NT2/D1 (cell line): ENCODE measurements around the gene ANKRD66.
A peak's percentile ranks its signal among the peaks of the same experiment; 100 is the strongest.

Experiments
- DNase-seq: peaks from one replicate; pipeline ENCODE4 v3.0.0-alpha.2; 2011; ENCODE audit warnings: low read depth, low spot score
- H3K27me3 ChIP-seq: 2 replicates; pipeline ENCODE4 v1.6.0; 2011; ENCODE audit warnings: mild to moderate bottlenecking; ENCODE audit not compliant: insufficient read length, insufficient read depth
- H3K36me3 ChIP-seq: 2 replicates; pipeline ENCODE4 v1.6.1; 2011; ENCODE audit warnings: mild to moderate bottlenecking, low read length, mixed read lengths; ENCODE audit not compliant: insufficient read depth, insufficient read length
- H3K4me1 ChIP-seq: 2 replicates; pipeline ENCODE4 v1.5.1; 2011; ENCODE audit not compliant: insufficient read depth, insufficient read length
- H3K4me3 ChIP-seq: 2 replicates; pipeline ENCODE4 v1.5.1; 2011; ENCODE audit warnings: low read depth; ENCODE audit not compliant: insufficient read length
- H3K9ac ChIP-seq: 2 replicates; pipeline ENCODE4 v1.6.0; 2011; ENCODE audit warnings: low read depth; ENCODE audit not compliant: insufficient read length
- H3K9me3 ChIP-seq: 2 replicates; pipeline ENCODE4 v1.5.1; 2011; ENCODE audit warnings: mild to moderate bottlenecking, low read length; ENCODE audit not compliant: insufficient read depth
- SUZ12 ChIP-seq: IDR thresholded peaks from 2 replicates; pipeline ENCODE4 v1.6.1; 2011; ENCODE audit not compliant: insufficient read length, insufficient read depth; ENCODE audit errors: extremely low read depth
- YY1 ChIP-seq: IDR thresholded peaks from 2 replicates; pipeline ENCODE4 v1.6.1; 2011; ENCODE audit not compliant: insufficient read length, insufficient read depth
- ZNF274 ChIP-seq: IDR thresholded peaks from 2 replicates; pipeline ENCODE4 v1.6.1; 2011; ENCODE audit warnings: mild to moderate bottlenecking, low read depth, low read length

ANKRD66 gene

DNA sequence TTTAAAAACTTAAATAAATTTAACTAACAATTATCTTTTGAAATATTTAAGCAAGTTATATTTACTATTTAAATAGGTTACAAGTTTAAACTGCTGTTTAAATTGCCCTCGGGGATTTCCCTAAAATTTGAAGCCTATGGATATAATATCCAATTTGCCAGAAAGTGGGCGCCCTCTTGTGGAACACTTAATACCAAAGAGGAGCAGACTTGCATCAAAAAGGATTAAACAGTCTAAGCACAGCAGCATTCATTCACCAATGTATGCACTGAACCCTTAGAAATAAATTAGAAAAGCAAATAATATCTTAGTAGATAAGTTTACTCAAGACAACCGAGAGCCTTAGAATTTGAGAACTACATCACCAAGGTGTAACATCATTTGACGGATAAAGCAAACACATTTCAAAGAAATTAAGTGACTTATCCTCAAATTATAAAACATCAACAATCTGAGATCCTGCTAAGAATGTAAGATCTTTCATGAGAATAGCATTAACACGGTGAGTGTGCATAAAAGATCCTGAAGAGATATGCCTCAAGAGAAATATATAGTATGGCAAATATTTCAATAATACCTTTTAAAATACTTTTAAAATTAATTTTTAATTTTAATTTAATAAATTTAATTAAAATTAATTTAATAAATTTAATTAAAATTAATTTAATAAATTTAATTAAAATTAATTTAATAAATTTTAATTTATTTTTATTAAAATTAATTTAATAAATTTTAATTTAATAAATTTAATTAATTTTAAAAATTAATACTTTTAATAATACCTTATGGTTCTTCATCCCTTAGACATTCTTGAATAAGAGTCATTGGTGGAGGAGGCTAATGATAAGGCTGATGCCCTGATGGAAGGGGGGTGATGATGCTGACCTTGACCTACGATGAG lies 35.0 kb downstream of the ANKRD66 start:
- H3K9ac ChIP-seq, result no peak overlapping the region
- no peaks in the 10 kb centered on the region for H3K36me3 ChIP-seq
- H3K4me1 ChIP-seq, result no peaks in the 10 kb centered on the region
- no peak for TF ChIP-seq YY1
- H3K27me3 ChIP-seq, result no peaks in the 10 kb centered on the region
- no peaks in the 10 kb centered on the region for H3K9me3 ChIP-seq
- H3K4me3 ChIP-seq, result no peak overlapping the region
- peak; percentile 25 for DNase-seq

DNA sequence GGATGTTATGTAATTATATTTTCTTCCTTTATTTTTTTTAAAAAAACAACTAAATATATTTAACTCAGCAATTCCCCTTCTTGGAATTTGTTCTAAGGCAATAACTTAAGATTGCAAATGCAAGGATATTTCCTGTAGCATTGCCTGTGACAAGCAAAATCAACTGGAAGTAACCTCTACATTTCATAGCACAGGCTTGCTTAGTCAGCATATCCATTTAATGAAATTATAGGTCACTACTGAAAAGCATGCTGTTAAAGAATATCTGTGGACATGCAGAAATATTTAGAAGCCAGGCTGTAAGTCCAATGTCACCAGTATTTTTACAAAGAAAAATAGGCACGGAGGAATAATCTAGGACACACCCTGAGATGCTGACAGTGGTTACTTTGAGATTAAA lies 37.8 kb downstream of the ANKRD66 start:
- no peak overlapping the region for H3K4me3 ChIP-seq
- H3K9me3 ChIP-seq, result no peaks in the 10 kb centered on the region
- no peak overlapping the region for H3K9ac ChIP-seq
- no peak for DNase-seq
- H3K36me3 ChIP-seq, result no peaks in the 10 kb centered on the region
- no peaks in the 10 kb centered on the region for H3K4me1 ChIP-seq
- TF ChIP-seq SUZ12 (no peak), ZNF274 (no peak), YY1 (no peak)
- H3K27me3 ChIP-seq, result no peaks in the 10 kb centered on the region

DNA sequence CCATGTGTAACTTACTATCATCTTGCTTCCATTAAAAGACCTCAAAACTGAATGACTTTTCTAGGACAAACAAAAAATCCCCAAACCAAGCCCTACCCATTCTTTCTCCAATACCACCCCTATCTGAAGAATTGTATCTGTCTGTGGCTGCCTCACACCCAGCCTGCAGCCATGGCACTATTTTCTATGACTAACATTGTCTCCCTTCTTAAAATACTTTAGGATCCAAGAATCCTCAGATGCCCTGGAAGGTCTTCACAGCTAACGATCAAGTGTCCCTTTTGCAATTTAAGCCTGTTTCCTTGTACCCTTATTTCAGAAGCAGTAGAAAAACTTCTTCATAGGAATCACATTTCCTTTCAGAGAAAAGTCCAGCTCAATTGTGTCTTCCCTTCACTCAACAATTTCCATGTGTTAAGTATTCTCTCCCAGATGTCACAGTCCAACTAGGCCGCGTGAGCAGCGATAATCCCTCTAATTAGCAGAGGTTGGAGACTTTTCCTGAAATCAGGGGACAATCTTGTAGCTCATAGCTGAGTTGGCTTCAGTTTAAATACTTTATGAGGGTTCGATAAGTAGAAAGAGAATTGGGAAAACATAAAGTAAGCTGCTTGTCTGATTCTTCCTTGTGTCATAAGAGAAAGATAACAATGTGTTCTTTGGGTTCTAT lies 41.3 kb downstream of the ANKRD66 start:
- Histone ChIP-seq H3K9ac (no peak overlapping the region), H3K4me3 (no peak overlapping the region), H3K9me3 (no peaks in the 10 kb centered on the region), H3K36me3 (no peaks in the 10 kb centered on the region), H3K27me3 (no peaks in the 10 kb centered on the region), H3K4me1 (no peaks in the 10 kb centered on the region)
- DNase-seq, result no peak
- no peak for TF ChIP-seq YY1
- TF ChIP-seq ZNF274, result no peak
- TF ChIP-seq SUZ12, result no peak

DNA sequence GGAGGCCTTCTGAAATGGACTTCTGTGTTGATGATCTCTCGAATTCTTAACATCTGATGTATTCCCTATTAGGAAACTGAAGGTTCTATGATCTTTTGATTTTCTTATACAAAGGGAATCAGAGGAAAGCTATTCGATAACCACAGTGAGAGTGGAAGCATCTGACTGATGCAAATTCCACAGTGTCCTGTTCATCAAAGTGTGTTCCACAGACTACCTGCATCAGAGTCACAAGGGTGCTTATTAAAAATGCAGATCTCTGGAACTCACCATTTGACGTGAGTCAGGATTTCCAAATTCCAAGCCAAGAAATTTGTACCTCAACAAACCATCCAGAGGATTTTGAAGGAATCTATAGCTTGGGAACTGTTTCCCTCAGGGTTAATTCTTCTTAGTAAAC lies 42.1 kb downstream of the ANKRD66 start:
- H3K36me3 ChIP-seq, result no peaks in the 10 kb centered on the region
- no peak overlapping the region for H3K9ac ChIP-seq
- H3K27me3 ChIP-seq, result no peaks in the 10 kb centered on the region
- TF ChIP-seq YY1 (no peak), ZNF274 (no peak), SUZ12 (no peak)
- no peaks in the 10 kb centered on the region for H3K9me3 ChIP-seq
- DNase-seq, result no peak
- H3K4me3 ChIP-seq, result no peak overlapping the region
- H3K4me1 ChIP-seq, result no peaks in the 10 kb centered on the region

DNA sequence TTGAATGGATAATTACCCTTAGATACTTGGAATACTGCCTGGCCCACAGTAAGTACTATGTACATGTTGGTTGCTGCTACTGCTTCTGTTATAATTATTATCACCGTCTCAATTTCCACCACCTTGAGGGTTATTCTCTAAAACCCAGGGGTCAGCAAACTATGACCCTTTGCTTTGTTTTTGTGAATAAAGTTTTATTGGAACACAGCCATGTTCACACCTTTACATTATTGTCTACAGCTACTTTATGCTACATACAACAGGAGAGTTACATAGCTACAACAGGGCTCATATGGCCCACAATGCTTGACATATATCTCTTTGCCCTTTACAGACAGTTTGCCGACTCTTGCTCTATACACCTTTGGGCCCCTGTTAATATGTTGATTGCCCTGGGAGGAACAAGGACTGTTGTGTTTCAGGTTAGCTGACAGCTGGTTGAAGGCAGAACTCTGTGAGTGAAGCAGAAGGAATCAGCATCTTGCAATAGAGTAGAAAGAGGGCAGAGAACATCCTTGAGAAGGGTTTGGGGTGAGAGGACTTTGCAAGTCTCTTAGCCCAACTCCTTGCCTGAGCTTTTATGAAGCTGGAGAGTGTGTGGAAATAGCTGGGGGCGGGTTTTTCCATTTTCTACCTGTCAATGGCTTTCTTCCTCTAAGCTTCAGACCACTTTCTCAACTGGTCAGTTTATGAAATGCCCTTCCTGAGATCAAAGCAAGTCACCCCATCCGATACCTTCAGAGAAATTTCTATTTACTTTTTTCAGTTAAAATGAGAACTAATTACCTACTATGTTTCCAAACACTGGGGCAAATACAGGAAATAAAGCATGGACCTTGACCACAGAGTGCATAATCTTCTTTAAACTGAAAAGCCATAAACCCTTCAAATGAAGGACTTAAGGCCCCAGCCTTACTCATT lies 43.0 kb downstream of the ANKRD66 start:
- no peak for TF ChIP-seq SUZ12
- no peak for TF ChIP-seq YY1
- no peak for TF ChIP-seq ZNF274
- Histone ChIP-seq H3K4me1 (no peaks in the 10 kb centered on the region), H3K4me3 (no peak overlapping the region)

DNA sequence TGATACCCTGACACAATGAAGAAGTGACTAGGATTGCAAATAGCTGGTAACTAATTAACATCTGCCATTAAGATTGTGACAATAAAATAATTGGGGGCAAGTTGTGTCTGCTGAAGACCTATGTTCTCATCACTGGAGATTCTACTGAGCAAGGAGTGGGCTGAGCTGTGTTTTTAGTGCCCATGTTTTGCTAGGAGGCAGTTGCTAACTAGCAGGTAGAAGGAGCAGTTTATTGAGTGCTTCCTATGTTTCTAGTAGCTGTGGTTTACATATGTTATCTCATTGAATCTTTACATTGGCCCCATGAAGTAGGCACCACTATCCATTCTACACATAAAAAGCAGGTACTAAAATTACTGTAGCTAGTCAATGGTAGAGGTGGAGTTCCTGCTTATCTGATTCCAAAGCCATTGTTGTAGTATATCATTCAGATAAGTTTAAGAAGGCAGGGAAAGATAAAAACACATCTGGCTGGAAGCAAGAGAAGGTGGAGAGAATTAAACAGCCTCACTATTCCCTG lies 43.7 kb downstream of the ANKRD66 start:
- H3K4me3 ChIP-seq, result no peak overlapping the region
- DNase-seq, result no peak
- no peaks in the 10 kb centered on the region for H3K36me3 ChIP-seq

More for the DNA sequence above, 43.0 kb downstream of the ANKRD66 start:
- DNase-seq, result no peak
- no peaks in the 10 kb centered on the region for H3K36me3 ChIP-seq
- H3K9me3 ChIP-seq, result no peaks in the 10 kb centered on the region
- no peak overlapping the region for H3K9ac ChIP-seq
- no peaks in the 10 kb centered on the region for H3K27me3 ChIP-seq

More for the DNA sequence above, 43.7 kb downstream of the ANKRD66 start:
- Histone ChIP-seq H3K4me1 (no peaks in the 10 kb centered on the region), H3K9ac (no peak overlapping the region), H3K9me3 (no peaks in the 10 kb centered on the region), H3K27me3 (no peaks in the 10 kb centered on the region)
- TF ChIP-seq ZNF274 (no peak), SUZ12 (no peak), YY1 (no peak)
